Measurements from ENCODE around the gene IL17C. TPM values are rescaled to one million over a fixed set of nuclear protein-coding genes. Genes with fewer than 3 reads are reported as not detected.

Gene IL17C
- total and polyA plus RNA-seq, 2 experiments from 2014 or later, result 0.57 TPM; not detected in 1

DNA sequence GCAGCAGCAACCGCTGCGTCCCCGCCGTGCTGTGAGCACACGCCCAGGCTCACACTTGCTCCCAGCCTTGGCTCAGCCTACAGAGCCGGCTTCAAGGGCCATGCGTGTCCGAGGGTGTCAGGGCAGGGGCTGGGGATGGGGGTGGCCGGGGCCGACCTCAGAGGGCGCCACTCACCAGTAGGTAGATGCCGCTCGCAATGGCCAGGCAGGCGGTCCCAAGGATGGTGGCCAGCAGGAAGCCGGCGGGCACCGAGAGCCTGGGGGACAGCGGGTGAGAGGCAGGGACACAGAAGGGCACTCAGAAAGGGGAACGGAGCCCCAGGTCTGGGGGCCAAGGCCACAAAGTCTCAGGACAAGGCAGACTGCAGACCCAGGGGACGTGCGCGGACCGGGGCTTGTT is 7.6 kb downstream of the IL17C start:
- 96% methylated on average over 21 of the region's 23 CpGs for WGBS (ENCODE audit: low lambda C conversion rate, missing lambda C conversion rate)
- H3K27me3 ChIP-seq, result no peaks in the 10 kb centered on the region
- H3K36me3 ChIP-seq (replicated peaks; ENCODE audit: insufficient read depth, low read depth), result no peaks in the 10 kb centered on the region
- peaks cover 6% of the 10 kb centered on the region for H4K20me1 ChIP-seq (ENCODE audit: insufficient read depth, poor library complexity, severe bottlenecking)
- no peaks in the 10 kb centered on the region for H3K9me3 ChIP-seq (ENCODE audit: low read depth)
- H3K4me1 ChIP-seq (ENCODE audit: insufficient read depth), result peaks cover 6% of the 10 kb centered on the region
- TF ChIP-seq EZH2 (IDR thresholded peaks at IDR 0.05; ENCODE audit: borderline replicate concordance), result no peak
- TF ChIP-seq, protein P1, sequence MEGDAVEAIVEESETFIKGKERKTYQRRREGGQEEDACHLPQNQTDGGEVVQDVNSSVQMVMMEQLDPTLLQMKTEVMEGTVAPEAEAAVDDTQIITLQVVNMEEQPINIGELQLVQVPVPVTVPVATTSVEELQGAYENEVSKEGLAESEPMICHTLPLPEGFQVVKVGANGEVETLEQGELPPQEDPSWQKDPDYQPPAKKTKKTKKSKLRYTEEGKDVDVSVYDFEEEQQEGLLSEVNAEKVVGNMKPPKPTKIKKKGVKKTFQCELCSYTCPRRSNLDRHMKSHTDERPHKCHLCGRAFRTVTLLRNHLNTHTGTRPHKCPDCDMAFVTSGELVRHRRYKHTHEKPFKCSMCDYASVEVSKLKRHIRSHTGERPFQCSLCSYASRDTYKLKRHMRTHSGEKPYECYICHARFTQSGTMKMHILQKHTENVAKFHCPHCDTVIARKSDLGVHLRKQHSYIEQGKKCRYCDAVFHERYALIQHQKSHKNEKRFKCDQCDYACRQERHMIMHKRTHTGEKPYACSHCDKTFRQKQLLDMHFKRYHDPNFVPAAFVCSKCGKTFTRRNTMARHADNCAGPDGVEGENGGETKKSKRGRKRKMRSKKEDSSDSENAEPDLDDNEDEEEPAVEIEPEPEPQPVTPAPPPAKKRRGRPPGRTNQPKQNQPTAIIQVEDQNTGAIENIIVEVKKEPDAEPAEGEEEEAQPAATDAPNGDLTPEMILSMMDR (IDR thresholded peaks at IDR 0.05; ENCODE audit: poor library complexity), result no peak
- TF ChIP-seq EZH2phosphoT487 (IDR thresholded peaks at IDR 0.05; ENCODE audit: low read depth, severe bottlenecking, unreplicated experiment), result no peak
- no peak overlapping the region for H3K4me2 ChIP-seq
- H2AFZ ChIP-seq, result no peak overlapping the region
- no peak for DNase-seq (ENCODE audit: low spot score)
- no peak overlapping the region for H3K27ac ChIP-seq
- no peaks in the 10 kb centered on the region for H3K9me2 ChIP-seq (replicated peaks; ENCODE audit: insufficient read depth)
- no peak overlapping the region for H3K4me3 ChIP-seq
- H3K79me2 ChIP-seq, result peaks cover 15% of the 10 kb centered on the region

DNA sequence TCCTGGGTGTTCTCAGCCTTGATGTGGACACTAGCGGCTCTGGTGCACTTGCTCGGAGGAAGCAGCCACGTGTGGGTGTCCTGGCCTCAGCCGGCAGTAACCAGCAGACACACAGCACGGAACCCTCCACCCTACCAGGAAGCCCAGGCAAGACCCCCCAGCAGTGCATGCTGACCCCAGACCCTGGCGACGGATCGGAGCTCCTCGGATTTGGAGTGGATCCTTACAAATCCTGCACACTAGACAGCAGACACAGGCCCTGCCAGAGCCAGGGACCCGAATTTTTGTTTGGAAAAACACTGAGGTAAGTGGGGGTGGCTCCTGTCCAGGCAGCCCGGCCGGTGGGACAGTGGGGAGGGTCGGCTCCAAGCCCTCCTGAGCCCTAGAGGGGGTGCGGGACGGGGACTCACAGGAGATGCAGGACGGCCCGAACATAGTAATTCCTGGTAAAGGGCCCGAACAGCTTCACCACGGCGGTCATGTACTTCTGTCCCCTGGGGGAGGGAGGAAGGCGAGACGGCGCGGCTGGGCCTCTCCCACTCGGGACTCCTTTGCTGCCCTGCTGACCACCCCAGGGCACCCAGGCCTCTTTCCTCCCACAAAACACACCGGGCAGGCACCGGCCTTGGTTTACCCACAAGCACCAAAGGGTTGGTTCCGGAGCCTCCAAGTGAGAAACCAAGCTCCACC is 8.1 kb downstream of the IL17C start:
- no peaks in the 10 kb centered on the region for H3K27me3 ChIP-seq
- no peak for TF ChIP-seq EZH2 (IDR thresholded peaks at IDR 0.05; ENCODE audit: borderline replicate concordance)
- TF ChIP-seq, protein P1 (IDR thresholded peaks at IDR 0.05; ENCODE audit: poor library complexity), result no peak
- TF ChIP-seq EZH2phosphoT487 (IDR thresholded peaks at IDR 0.05; ENCODE audit: low read depth, severe bottlenecking, unreplicated experiment), result no peak
- peaks cover 15% of the 10 kb centered on the region for H3K79me2 ChIP-seq
- no peaks in the 10 kb centered on the region for H3K9me2 ChIP-seq (replicated peaks; ENCODE audit: insufficient read depth)
- no peak overlapping the region for H3K27ac ChIP-seq
- no peaks in the 10 kb centered on the region for H3K9me3 ChIP-seq (ENCODE audit: low read depth)
- H3K4me2 ChIP-seq, result no peak overlapping the region
- WGBS (ENCODE audit: low lambda C conversion rate, missing lambda C conversion rate), result 95% methylated on average over 28 of the region's 28 CpGs
- no peak overlapping the region for H2AFZ ChIP-seq
- H3K36me3 ChIP-seq (replicated peaks; ENCODE audit: insufficient read depth, low read depth), result no peaks in the 10 kb centered on the region
- H3K4me1 ChIP-seq (ENCODE audit: insufficient read depth), result peaks cover 11% of the 10 kb centered on the region
- no peak overlapping the region for H3K4me3 ChIP-seq
- no peak for DNase-seq (ENCODE audit: low spot score)
- peaks cover 6% of the 10 kb centered on the region for H4K20me1 ChIP-seq (ENCODE audit: insufficient read depth, poor library complexity, severe bottlenecking)

DNA sequence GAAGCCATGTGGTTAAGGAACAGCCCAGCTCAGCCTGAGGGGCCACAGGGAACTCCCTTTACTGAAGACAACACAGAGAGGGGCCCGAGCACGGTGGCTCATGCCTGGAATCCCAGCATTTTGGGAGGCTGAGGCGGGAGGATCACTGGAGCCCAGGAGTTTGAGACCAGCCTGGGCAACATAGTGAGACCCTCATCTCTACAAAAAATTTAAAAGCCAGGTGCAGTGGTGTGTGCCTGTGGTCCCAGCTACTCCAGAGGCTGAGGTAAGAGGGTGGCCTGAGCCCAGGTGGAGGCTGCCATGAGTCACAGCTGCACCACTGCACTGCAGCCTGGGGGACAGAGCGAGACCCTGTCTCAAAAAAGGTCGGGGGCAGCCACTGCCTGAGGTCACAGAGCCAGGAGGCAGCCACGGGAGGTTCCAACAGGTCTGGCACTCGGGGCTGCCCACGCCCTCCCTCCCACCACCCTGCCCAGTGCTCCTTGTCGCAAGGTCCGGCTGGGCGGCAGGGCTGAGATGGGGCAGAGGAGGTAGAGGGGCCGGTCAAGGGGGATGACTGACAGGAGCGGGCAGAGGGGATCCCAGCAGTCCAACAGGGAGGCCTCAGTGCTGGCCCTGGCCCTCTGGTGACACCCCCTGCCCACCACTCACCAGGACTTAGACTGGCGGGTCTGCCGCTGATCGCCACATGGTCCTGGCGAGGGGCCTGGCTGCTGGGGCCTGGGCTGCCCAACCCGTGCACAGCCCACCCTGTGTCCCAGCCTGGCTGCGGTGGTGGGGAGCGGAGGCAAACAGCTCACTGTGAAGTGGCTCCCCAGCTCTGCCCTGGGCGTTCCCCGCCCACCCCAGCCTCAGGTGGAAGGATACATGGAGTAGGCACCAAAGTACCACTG is 9.1 kb downstream of the IL17C start:
- H3K4me1 ChIP-seq (ENCODE audit: insufficient read depth), result peaks cover 15% of the 10 kb centered on the region
- no peaks in the 10 kb centered on the region for H3K9me2 ChIP-seq (replicated peaks; ENCODE audit: insufficient read depth)
- 97% methylated on average over 16 of the region's 22 CpGs for WGBS (ENCODE audit: low lambda C conversion rate, missing lambda C conversion rate)
- peaks cover 6% of the 10 kb centered on the region for H4K20me1 ChIP-seq (ENCODE audit: insufficient read depth, poor library complexity, severe bottlenecking)
- H3K36me3 ChIP-seq (replicated peaks; ENCODE audit: insufficient read depth, low read depth), result no peaks in the 10 kb centered on the region
- no peak overlapping the region for H3K4me3 ChIP-seq
- no peak for DNase-seq (ENCODE audit: low spot score)
- no peak overlapping the region for H3K4me2 ChIP-seq
- H3K79me2 ChIP-seq, result peaks cover 15% of the 10 kb centered on the region
- H3K9me3 ChIP-seq (ENCODE audit: low read depth), result no peaks in the 10 kb centered on the region
- H3K27me3 ChIP-seq, result no peaks in the 10 kb centered on the region
- no peak overlapping the region for H3K27ac ChIP-seq
- TF ChIP-seq EZH2 (IDR thresholded peaks at IDR 0.05; ENCODE audit: borderline replicate concordance) (no peak), EZH2phosphoT487 (IDR thresholded peaks at IDR 0.05; ENCODE audit: low read depth, severe bottlenecking, unreplicated experiment) (no peak)
- TF ChIP-seq, protein P1 (IDR thresholded peaks at IDR 0.05; ENCODE audit: poor library complexity), result no peak
- H2AFZ ChIP-seq, result no peak overlapping the region
